KMS-11 (cell line): ENCODE results near the gene CDK9.

Experiments
- H2AFZ ChIP-seq: fragments of 200-600 bp; sonication (generic); 2 replicates; pipeline ENCODE4 v1.6.1; 2016; ENCODE audit warnings: antibody characterized with exemption, mixed run types, low read depth
- H3K27ac ChIP-seq: fragments of 200-600 bp; sonication (generic); 2 replicates; pipeline ENCODE4 v1.6.1; 2016; ENCODE audit warnings: mild to moderate bottlenecking, mixed run types
- H3K27me3 ChIP-seq: fragments of 200-600 bp; sonication (generic); 2 replicates; pipeline ENCODE4 v1.6.1; 2017; ENCODE audit warnings: mild to moderate bottlenecking, low read depth, mixed run types, moderate library complexity; ENCODE audit not compliant: insufficient read depth
- H3K36me3 ChIP-seq: fragments of 200-600 bp; sonication (generic); 2 replicates; pipeline ENCODE4 v1.6.1; 2017; ENCODE audit warnings: mild to moderate bottlenecking, mixed run types; ENCODE audit not compliant: insufficient read depth
- H3K4me1 ChIP-seq: fragments of 200-600 bp; sonication (generic); 2 replicates; pipeline ENCODE4 v1.6.1; 2016; ENCODE audit warnings: mild to moderate bottlenecking, low read depth, mixed run types; ENCODE audit not compliant: poor library complexity, severe bottlenecking
- H3K4me2 ChIP-seq: fragments of 200-600 bp; sonication (generic); 2 replicates; pipeline ENCODE4 v1.7.0; 2016; ENCODE audit warnings: mild to moderate bottlenecking, mixed run types
- H3K4me3 ChIP-seq: fragments of 200-600 bp; sonication (generic); IDR thresholded peaks from 2 replicates; pipeline ENCODE4 v1.6.1; 2017; ENCODE audit warnings: low read depth, low read length, mixed read lengths; ENCODE audit not compliant: insufficient read depth
- H3K79me2 ChIP-seq: fragments of 200-600 bp; sonication (generic); 2 replicates; pipeline ENCODE4 v1.6.1; 2016; ENCODE audit warnings: low read depth, mixed run types; ENCODE audit not compliant: insufficient read depth
- H3K9ac ChIP-seq: fragments of 200-600 bp; sonication (generic); 2 replicates; pipeline ENCODE4 v1.6.1; 2016; ENCODE audit warnings: mild to moderate bottlenecking, mixed run types
- H4K20me1 ChIP-seq: fragments of 200-600 bp; sonication (generic); 2 replicates; pipeline ENCODE4 v1.6.1; 2016; ENCODE audit warnings: mild to moderate bottlenecking, mixed run types; ENCODE audit not compliant: insufficient read depth
- TF ChIP-seq, protein P1 (sequence below): fragments of 200-600 bp; sonication (generic); conservative IDR thresholded peaks from 2 replicates; pipeline ENCODE4 v1.6.1; 2017; ENCODE audit warnings: low read depth, mild to moderate bottlenecking, antibody characterized with exemption, low read length, moderate library complexity, mixed read lengths

CDK9 gene

DNA sequence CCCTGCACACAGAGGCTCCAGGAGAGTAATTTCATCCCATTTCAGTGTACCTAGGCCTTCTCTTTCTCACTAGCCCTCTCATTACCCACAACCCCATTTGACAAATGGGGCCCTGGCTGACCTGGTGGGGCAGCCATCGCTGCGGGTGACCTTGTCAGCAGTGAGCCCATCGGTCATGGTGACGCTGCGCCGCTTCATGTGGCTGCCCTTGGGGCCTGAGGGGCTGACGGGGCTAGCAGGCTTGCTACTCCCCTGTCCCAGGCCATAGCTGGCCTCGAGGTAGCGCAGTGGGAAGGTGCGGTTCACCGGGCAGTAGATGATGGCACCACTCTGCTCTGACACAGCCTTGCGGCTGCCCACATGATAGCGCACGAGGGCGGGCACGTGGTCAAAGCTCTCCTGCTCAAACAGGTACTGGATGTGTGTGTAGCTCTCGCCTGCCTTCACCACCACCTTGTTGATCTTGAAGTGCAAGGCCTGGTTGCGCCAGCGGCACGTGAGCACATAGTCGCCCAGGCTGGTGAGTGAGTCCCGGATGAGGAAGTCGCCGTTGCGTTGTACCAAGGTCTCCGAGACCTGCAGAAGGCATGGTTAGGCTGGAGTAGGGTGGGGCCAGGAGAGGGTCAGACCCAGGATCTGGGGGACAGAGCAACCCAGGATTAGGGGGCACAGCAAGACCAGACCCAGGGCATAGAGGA lies 36.6 kb upstream of the CDK9 start:
- H3K4me2 ChIP-seq, result no peak overlapping the region
- no peaks in the 10 kb centered on the region for H3K4me1 ChIP-seq
- no peak overlapping the region for H3K9ac ChIP-seq
- H3K36me3 ChIP-seq, result no peaks in the 10 kb centered on the region
- TF ChIP-seq, protein P1, sequence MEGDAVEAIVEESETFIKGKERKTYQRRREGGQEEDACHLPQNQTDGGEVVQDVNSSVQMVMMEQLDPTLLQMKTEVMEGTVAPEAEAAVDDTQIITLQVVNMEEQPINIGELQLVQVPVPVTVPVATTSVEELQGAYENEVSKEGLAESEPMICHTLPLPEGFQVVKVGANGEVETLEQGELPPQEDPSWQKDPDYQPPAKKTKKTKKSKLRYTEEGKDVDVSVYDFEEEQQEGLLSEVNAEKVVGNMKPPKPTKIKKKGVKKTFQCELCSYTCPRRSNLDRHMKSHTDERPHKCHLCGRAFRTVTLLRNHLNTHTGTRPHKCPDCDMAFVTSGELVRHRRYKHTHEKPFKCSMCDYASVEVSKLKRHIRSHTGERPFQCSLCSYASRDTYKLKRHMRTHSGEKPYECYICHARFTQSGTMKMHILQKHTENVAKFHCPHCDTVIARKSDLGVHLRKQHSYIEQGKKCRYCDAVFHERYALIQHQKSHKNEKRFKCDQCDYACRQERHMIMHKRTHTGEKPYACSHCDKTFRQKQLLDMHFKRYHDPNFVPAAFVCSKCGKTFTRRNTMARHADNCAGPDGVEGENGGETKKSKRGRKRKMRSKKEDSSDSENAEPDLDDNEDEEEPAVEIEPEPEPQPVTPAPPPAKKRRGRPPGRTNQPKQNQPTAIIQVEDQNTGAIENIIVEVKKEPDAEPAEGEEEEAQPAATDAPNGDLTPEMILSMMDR, result no peak
- H3K79me2 ChIP-seq, result no peaks in the 10 kb centered on the region
- no peak overlapping the region for H2AFZ ChIP-seq
- H3K4me3 ChIP-seq, result no peak overlapping the region
- H3K27ac ChIP-seq, result no peak overlapping the region
- H3K27me3 ChIP-seq, result no peaks in the 10 kb centered on the region
- no peaks in the 10 kb centered on the region for H4K20me1 ChIP-seq

GRCh38 chr9:127751269-127752054 lies 34.4 kb upstream of the CDK9 start:
- Histone ChIP-seq H3K36me3 (no peaks in the 10 kb centered on the region), H3K27me3 (no peaks in the 10 kb centered on the region)
- TF ChIP-seq, protein P1, result no peak

DNA sequence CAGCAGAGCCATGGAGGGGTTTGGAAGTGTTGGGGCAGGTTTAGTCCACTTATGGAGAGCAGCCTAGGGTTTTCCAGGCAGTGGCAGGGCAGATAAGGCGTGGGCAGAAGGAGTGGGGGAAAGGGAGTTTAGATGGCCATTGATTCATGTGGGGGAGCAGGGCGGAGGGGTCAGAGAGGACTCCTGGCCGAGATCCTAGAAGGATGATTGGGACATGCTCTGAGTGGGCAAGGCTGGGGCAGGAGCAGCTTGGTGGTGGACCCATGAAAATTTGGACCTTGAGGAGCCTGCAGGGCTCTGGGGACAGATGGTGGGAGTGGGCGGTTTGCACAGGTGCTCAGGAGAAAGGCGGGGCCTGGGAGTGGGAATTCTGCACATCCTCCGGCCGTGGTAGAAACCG lies 32.7 kb upstream of the CDK9 start:
- H3K9ac ChIP-seq, result no peak overlapping the region
- no peaks in the 10 kb centered on the region for H3K79me2 ChIP-seq
- TF ChIP-seq, protein P1, result no peak
- no peak overlapping the region for H2AFZ ChIP-seq
- H3K4me3 ChIP-seq, result no peak overlapping the region
- no peaks in the 10 kb centered on the region for H3K36me3 ChIP-seq
- H3K4me2 ChIP-seq, result no peak overlapping the region
- H3K4me1 ChIP-seq, result no peaks in the 10 kb centered on the region
- no peak overlapping the region for H3K27ac ChIP-seq
- H4K20me1 ChIP-seq, result no peaks in the 10 kb centered on the region
- no peaks in the 10 kb centered on the region for H3K27me3 ChIP-seq

More at GRCh38 chr9:127751269-127752054, 34.4 kb upstream of the CDK9 start:
- no peaks in the 10 kb centered on the region for H3K4me1 ChIP-seq
- H3K27ac ChIP-seq, result no peak overlapping the region
- H3K9ac ChIP-seq, result no peak overlapping the region
- H4K20me1 ChIP-seq, result no peaks in the 10 kb centered on the region
- no peak overlapping the region for H3K4me3 ChIP-seq
- no peak overlapping the region for H2AFZ ChIP-seq
- H3K79me2 ChIP-seq, result no peaks in the 10 kb centered on the region
- no peak overlapping the region for H3K4me2 ChIP-seq

- TF ChIP-seq, protein P1, result no peak
- Histone ChIP-seq H2AFZ (no peak overlapping the region), H3K9ac (no peak overlapping the region), H3K27me3 (no peaks in the 10 kb centered on the region), H3K79me2 (no peaks in the 10 kb centered on the region), H3K27ac (no peak overlapping the region), H3K4me3 (no peak overlapping the region), H3K4me1 (no peaks in the 10 kb centered on the region), H3K4me2 (no peak overlapping the region), H3K36me3 (no peaks in the 10 kb centered on the region), H4K20me1 (no peaks in the 10 kb centered on the region)
Measured at GRCh38 chr9:127753622-127754021, 32.2 kb upstream of the CDK9 start.
